NCI-H1092 treated with DMSO at 0.1 percent for 48 hours (cell line): Measurements from ENCODE around the gene ADAM30.
"Not testable (repeated sequence)": the region's sequence is repeated elsewhere in the genome, so short reads cannot be mapped to it uniquely, and the experiment has no call there.

Source experiments
- DNase-seq: peaks from one replicate; lab custom pipeline; 2025; lab: John Stamatoyannopoulos, UW

The ADAM30 gene

GRCh38 chr1:119873135-119874015 lies 22.9 kb downstream of the ADAM30 start:
- no peak for DNase-seq

- no peak for DNase-seq
These were observed 24.4 kb downstream of the ADAM30 start for GRCh38 chr1:119871881-119872280.

DNA sequence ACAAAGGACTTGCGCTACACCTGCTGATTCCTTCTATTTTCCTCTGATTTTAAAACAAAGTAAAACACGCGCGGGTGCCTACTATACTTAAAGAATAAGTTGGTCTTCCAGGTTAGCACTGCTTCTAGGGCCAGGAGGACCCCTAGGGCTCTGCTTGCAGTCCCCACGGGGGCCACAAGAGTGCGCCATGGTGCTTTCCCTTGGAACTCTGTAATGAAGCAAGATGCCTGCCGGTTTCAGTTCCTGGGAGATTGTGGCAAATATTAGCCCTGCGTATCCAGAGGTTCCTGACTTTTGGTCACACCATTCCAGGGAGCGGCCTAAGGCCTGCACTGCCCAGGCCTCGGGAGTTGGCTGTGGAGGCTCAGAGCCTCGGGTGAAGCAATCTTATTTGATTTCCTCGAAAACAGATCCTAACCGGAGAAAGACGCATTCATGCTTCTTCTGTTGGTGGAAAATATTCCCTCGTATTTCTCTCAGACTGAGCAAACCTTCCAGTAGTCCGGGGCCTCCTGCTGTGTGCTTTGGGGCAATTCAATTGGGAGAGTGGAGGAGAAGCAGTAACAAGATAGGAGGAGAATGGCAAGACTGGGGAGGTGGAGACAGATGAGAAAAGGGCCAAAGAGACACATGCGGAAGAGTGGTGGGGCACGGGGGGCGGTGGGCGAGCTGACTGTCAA lies 25.3 kb downstream of the ADAM30 start:
- DNase-seq, result peak; percentile 64

DNA sequence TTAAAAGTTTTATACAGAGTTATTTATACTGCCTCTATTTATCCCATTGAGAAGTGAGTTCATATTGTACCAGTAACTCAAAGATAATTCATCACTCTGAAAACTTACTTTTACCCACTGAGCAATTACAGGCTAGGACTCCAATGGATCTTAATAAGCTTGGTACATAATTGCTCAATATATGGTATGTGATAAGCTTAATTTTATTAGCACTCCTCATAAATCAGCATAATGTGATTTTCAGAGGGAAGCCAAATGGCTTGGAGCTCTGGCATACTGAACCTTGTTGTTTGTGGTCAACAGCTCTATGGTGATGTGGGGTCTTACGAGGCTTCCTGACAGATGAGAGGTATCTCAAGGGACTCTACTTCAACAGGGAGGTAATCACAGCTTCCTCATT lies 26.3 kb downstream of the ADAM30 start:
- DNase-seq, result no peak

DNA sequence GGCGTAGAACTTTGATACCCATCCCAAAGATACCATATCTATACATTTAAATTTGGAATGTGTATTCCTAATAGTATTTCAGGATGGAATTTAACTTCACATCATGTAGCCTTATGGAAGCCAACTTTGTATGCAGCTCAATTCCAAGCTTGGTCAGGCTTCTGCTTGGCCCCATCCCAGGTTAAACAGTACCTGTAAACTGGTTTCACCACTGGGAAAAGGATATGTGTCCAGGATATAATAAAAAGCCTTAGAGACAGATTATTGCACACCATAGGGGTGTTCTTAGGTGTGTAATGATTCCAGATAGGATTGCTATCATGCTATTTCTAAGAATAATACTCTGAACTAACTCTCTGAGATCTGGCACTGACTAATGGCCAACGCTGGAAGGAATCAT lies 28.1 kb downstream of the ADAM30 start:
- DNase-seq, result no peak

- DNase-seq, result no peak
These were observed 29.9 kb downstream of the ADAM30 start for GRCh38 chr1:119866451-119866850.

- no peak for DNase-seq
These were observed 30.7 kb downstream of the ADAM30 start for GRCh38 chr1:119865627-119866026.

- no peak for DNase-seq
These were observed 34.0 kb downstream of the ADAM30 start for GRCh38 chr1:119862276-119862675.

DNA sequence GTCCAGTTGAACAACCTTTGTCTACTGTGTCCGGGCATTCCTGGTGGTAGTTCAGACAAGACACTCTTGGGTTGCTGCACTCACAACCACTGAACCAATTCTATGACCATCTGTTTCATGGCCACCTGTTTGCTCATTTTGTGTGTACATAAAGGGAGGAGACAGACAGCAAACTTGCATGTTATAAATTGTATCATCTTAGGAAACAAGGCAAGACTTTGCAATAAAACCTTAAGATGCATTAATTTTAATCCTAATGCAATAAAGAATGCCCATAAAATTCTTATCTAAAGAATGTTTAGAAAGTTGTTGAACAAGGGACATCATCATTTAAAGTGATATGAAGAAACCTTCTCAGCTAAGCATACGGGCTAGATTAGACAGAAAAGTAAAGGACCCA lies 34.8 kb downstream of the ADAM30 start:
- DNase-seq, result no peak

DNA sequence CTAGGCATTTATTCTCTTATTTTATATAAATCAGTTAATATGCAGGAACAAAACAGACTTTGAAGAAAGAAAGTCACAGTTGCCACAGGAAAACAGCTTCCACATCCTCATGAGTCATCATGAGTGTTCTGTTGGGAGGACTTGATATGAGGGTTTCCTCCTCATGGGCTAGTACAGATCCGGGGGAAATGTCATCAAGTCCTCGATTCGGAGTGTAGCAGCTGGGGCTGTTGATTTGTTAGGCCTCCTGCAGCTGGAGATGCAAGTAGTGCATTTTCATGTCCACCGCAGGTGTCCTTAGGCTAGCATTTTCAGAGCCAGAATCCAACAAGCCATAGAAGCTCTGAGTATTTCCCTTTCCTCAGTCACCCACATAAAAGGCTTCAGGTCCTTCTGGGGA lies 36.7 kb downstream of the ADAM30 start:
- DNase-seq, result no peak

DNA sequence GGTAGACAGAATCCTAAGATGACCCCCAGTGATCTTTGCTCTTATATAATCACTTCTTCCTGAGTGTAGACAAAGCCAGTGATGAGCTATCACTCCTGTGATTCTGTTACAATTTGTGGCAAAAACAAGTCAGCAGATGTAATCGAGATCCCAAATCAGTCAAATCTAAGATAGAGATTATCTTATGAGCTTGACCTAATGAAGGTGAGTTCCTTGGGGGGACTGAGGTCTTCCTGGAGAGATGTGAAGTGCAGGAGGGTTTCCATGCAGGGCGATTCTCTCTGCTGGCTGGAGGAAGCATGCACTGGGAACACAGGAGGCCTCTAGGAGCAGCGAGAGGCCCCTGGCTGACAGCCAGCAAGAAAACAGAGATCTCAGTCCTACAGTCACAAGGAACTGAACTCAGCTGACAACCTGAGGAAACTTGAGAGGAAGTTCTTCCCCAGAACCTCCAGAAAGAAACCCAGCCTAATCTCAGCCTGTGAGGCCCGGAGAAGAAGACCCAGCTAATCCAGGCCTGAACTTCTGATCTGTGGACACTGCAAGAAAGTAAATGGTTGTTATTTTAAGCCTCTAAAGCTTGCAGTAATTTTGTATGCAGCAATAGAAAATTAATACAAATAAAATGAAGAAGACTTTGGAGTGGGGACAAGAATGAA lies 37.6 kb downstream of the ADAM30 start:
- DNase-seq, result not testable (repeated sequence)

GRCh38 chr1:119858126-119858525 lies 38.2 kb downstream of the ADAM30 start:
- DNase-seq, result no peak

- no peak for DNase-seq
These were observed 43.2 kb downstream of the ADAM30 start for GRCh38 chr1:119853155-119853554.

DNA sequence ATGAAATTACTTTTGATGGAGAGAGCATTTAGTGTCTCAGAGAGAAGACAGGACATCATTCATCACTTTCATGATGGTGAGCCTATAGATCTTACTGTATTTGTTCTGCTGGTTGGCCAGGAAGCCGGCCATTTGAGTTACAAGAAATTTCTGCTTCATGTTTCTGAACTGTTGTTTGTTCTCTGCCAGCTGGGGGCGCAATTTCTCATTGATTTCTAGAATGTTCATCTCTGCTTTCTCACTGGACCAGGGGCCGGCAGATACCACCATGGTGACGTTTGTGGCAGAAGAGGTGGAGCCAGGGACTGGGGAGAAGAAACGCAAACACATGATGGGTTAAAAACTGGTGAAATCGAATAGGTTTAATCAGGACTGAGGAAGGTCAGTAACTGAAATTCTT lies 52.1 kb downstream of the ADAM30 start:
- not testable (repeated sequence) for DNase-seq
